HCT116 (cell line): ENCODE measurements around the gene KCNJ16. TPM values are rescaled to one million over a fixed set of nuclear protein-coding genes. Genes with fewer than 3 reads are reported as not detected.

ENCODE experiments used
- ATAC-seq: fragments of 200-7000 bp; cut with Tn5 transposase; 2 replicates; pipeline ENCODE4 v1.9.1; 2020; ENCODE audit warnings: mild to moderate bottlenecking, moderate library complexity
- BruUV-seq: library from RNA; stranded (reverse); fragments of 400-500 nt; replicated peaks from 2 replicates; lab custom pipeline; 2021; lab: Mats Ljungman, UMichigan
- CTCF ChIA-PET: fragments of 300-600 bp; sonication (Branson Sonifier 250); formaldehyde crosslinking; loops from one replicate; lab custom pipeline; 2021; ENCODE audit warnings: antibody characterized with exemption; lab: Charles Lee
- POLR2A ChIA-PET: fragments of 300-600, 350-600 bp; sonication (Branson Sonifier 250); formaldehyde crosslinking; loops from one replicate; lab custom pipeline; 2021; ENCODE audit warnings: antibody characterized with exemption; lab: Charles Lee
- RAD21 ChIA-PET, 2 experiments: fragments of 300-600 bp; sonication (Branson Sonifier 250); formaldehyde crosslinking; loops; one replicate each; lab custom pipeline; 2023; ENCODE audit warnings: low total read pairs in 2 of 2; ENCODE audit not compliant: uncharacterized antibody in 2 of 2, unreplicated experiment in 2 of 2, low non-redundant PET in 1 of 2; lab: Charles Lee
- DNase-seq: peaks from one replicate; pipeline ENCODE4 v3.0.0-alpha.2; 2010; ENCODE audit warnings: low read depth, low spot score
- H2AFZ ChIP-seq: fragments of 200-600 bp; shearing (Covaris generic), sonication (generic); 2 replicates; pipeline ENCODE4 v1.6.1; 2017; ENCODE audit warnings: low read depth, mixed run types, mixed read lengths, antibody characterized with exemption, low read length; ENCODE audit not compliant: poor library complexity, severe bottlenecking
- H3K27ac ChIP-seq: 2 replicates; pipeline ENCODE4 v1.5.1; 2012; ENCODE audit warnings: low read depth, low read length
- H3K27me3 ChIP-seq: fragments of 200-600 bp; sonication (generic); 2 replicates; pipeline ENCODE4 v1.6.1; 2016; ENCODE audit warnings: mixed run types, low read length, mixed read lengths; ENCODE audit not compliant: insufficient read depth
- H3K36me3 ChIP-seq, 2 experiments: fragments of 200-500 bp in 1 of 2; fragments of 200-600 bp in 1 of 2; sonication (Bioruptor generic) in 1 of 2; sonication (generic) in 1 of 2; 2 replicates each; pipeline versions ENCODE4 v1.5.1 to v1.6.1; 2014 to 2016; ENCODE audit warnings: low read length in 2 of 2, inconsistent platforms in 1 of 2, mixed read lengths in 1 of 2, mixed run types in 1 of 2; ENCODE audit not compliant: insufficient read depth in 2 of 2, control insufficient read depth in 1 of 2
- H3K4me1 ChIP-seq, 2 experiments: fragments of 200-600 bp in 1 of 2; sonication (generic) in 1 of 2; 2 replicates each; pipeline versions ENCODE4 v1.5.1 to v1.6.1; 2012 to 2017; ENCODE audit warnings: low read length in 2 of 2, inconsistent platforms in 1 of 2, mild to moderate bottlenecking in 1 of 2, mixed read lengths in 1 of 2, mixed run types in 1 of 2, moderate library complexity in 1 of 2; ENCODE audit not compliant: insufficient read depth in 2 of 2, control insufficient read depth in 1 of 2
- H3K4me2 ChIP-seq: fragments of 200-600 bp; sonication (generic); 2 replicates; pipeline ENCODE4 v1.6.1; 2017; ENCODE audit warnings: mixed run types, low read length, mixed read lengths
- H3K4me3 ChIP-seq, 2 experiments: fragments of 200-600 bp in 1 of 2; sonication (generic) in 1 of 2; replicated peaks in 1 of 2; 2 replicates each; pipeline ENCODE4 v1.5.1; 2011 to 2016; ENCODE audit warnings: low read length in 2 of 2, control low read depth in 1 of 2, low read depth in 1 of 2, mild to moderate bottlenecking in 1 of 2, mixed read lengths in 1 of 2, mixed run types in 1 of 2
- H3K79me2 ChIP-seq: fragments of 200-600 bp; sonication (generic); 2 replicates; pipeline ENCODE4 v1.6.1; 2017; ENCODE audit warnings: mild to moderate bottlenecking, mixed run types, low read length, moderate library complexity, mixed read lengths; ENCODE audit not compliant: insufficient read depth
- H3K9ac ChIP-seq: fragments of 200-600 bp; sonication (generic); 2 replicates; pipeline ENCODE4 v1.6.1; 2016; ENCODE audit warnings: low read length, mixed read lengths
- H3K9me2 ChIP-seq: fragments of 200-600 bp; sonication (generic), shearing (Covaris generic); 2 replicates; pipeline ENCODE4 v1.6.1; 2017; ENCODE audit warnings: mixed run types, mild to moderate bottlenecking, moderate library complexity; ENCODE audit not compliant: insufficient read depth
- H3K9me3 ChIP-seq, 2 experiments: fragments of 200-500 bp in 1 of 2; fragments of 200-600 bp in 1 of 2; sonication (Bioruptor generic) in 1 of 2; sonication (generic) in 1 of 2; 2 replicates each; pipeline ENCODE4 v1.6.1; 2014 to 2017; ENCODE audit warnings: low read length in 2 of 2, mixed read lengths in 2 of 2, inconsistent platforms in 1 of 2, low read depth in 1 of 2, mild to moderate bottlenecking in 1 of 2, mixed run types in 1 of 2, moderate library complexity in 1 of 2; ENCODE audit not compliant: control insufficient read depth in 1 of 2, insufficient read depth in 1 of 2
- H4K20me1 ChIP-seq: fragments of 200-600 bp; sonication (generic), shearing (Covaris generic); 2 replicates; pipeline ENCODE4 v1.6.1; 2017; ENCODE audit warnings: mixed run types, mild to moderate bottlenecking, moderate library complexity; ENCODE audit not compliant: insufficient read depth
- CBX3 ChIP-seq: IDR thresholded peaks from 2 replicates; pipeline ENCODE4 v1.6.1; 2012; ENCODE audit warnings: low read depth
- EGR1 ChIP-seq: IDR thresholded peaks from 2 replicates; pipeline ENCODE4 v1.6.1; 2012; ENCODE audit warnings: low read depth
- ELF1 ChIP-seq: IDR thresholded peaks from 2 replicates; pipeline ENCODE4 v1.6.1; 2012; ENCODE audit warnings: low read depth, borderline replicate concordance
- EZH2 ChIP-seq: fragments of 200-600 bp; sonication (generic); IDR thresholded peaks from 2 replicates; pipeline ENCODE4 v1.6.1; 2017; ENCODE audit warnings: antibody characterized with exemption, mixed run types
- EZH2phosphoT487 ChIP-seq: fragments of 200-600 bp; IDR thresholded peaks from 2 replicates; pipeline ENCODE4 v1.6.1; 2018; ENCODE audit warnings: antibody characterized with exemption, borderline replicate concordance
- FOSL1 ChIP-seq: IDR thresholded peaks from 2 replicates; pipeline ENCODE4 v1.6.1; 2012; ENCODE audit warnings: low read depth
- POLR2AphosphoS5 ChIP-seq: IDR thresholded peaks from 2 replicates; pipeline ENCODE4 v1.6.1; 2011; ENCODE audit warnings: mild to moderate bottlenecking, low read depth, low read length, moderate library complexity
- SP1 ChIP-seq: IDR thresholded peaks from 2 replicates; pipeline ENCODE4 v1.6.1; 2012; ENCODE audit warnings: low read depth
- SRF ChIP-seq: IDR thresholded peaks from 2 replicates; pipeline ENCODE4 v1.6.1; 2012; ENCODE audit warnings: low read depth
- TCF7L2 ChIP-seq: IDR thresholded peaks from 2 replicates; pipeline ENCODE4 v1.7.0; 2011; ENCODE audit warnings: borderline replicate concordance, inconsistent platforms; ENCODE audit not compliant: insufficient read depth, insufficient read length; ENCODE audit errors: extremely low read depth
- intact Hi-C: fragments of 100-400 bp; cut with micrococcal nuclease; formaldehyde crosslinking; loops from 2 replicates; pipeline ENCODE4 v1.10.0; 2022
- total RNA-seq: library from RNA; stranded (reverse); gene quantifications from one replicate; pipeline ENCODE4 v1.2.1, GENCODE V29; 2021; ENCODE audit not compliant: unreplicated experiment
- TF ChIP-seq, protein P1 (sequence below): IDR thresholded peaks from 2 replicates; pipeline ENCODE4 v1.6.1; 2012; ENCODE audit warnings: low read depth
- TF ChIP-seq, protein P2 (sequence below): IDR thresholded peaks from 2 replicates; pipeline ENCODE4 v1.6.1; 2012
- TF ChIP-seq, protein P3 (sequence below): IDR thresholded peaks from 2 replicates; pipeline ENCODE4 v1.6.1; 2012
- TF ChIP-seq, protein P4 (sequence below), 3 experiments: fragments of 200-600 bp in 1 of 3; sonication (generic) in 1 of 3; IDR thresholded peaks in 2 of 3; conservative IDR thresholded peaks in 1 of 3; 2 replicates each; pipeline ENCODE4 v1.5.1; 2012 to 2017; ENCODE audit warnings: low read depth in 2 of 3, low read length in 2 of 3, antibody characterized with exemption in 1 of 3, borderline replicate concordance in 1 of 3, control low read depth in 1 of 3, mild to moderate bottlenecking in 1 of 3, mixed read lengths in 1 of 3, mixed run types in 1 of 3, moderate library complexity in 1 of 3; ENCODE audit not compliant: insufficient read depth in 1 of 3

The KCNJ16 gene
- total RNA-seq, 1 experiment from 2014 or later = not detected

DNA sequence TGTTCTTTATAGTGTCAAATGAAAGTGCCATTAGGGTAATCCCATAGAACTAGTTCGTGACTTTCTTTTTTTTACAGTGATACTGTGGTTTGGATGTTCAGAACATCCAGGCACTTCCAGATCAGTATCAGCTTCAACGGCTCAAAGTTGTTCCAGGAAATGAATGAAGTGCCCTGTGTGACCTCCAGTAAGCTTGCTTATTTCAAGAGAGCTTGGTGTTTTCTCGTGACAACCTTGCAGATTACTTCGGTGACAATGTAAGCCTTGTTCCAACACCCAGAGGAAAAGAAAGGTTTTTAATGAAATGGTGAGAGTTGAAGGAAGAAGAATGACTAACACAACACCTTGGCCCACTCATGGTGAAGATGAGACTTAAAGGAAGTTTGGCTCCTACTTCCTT is 16.0 kb upstream of the KCNJ16 start (continued):
- TF ChIP-seq TCF7L2 (no peak), EZH2 (no peak), ELF1 (no peak)
- TF ChIP-seq, protein P1, sequence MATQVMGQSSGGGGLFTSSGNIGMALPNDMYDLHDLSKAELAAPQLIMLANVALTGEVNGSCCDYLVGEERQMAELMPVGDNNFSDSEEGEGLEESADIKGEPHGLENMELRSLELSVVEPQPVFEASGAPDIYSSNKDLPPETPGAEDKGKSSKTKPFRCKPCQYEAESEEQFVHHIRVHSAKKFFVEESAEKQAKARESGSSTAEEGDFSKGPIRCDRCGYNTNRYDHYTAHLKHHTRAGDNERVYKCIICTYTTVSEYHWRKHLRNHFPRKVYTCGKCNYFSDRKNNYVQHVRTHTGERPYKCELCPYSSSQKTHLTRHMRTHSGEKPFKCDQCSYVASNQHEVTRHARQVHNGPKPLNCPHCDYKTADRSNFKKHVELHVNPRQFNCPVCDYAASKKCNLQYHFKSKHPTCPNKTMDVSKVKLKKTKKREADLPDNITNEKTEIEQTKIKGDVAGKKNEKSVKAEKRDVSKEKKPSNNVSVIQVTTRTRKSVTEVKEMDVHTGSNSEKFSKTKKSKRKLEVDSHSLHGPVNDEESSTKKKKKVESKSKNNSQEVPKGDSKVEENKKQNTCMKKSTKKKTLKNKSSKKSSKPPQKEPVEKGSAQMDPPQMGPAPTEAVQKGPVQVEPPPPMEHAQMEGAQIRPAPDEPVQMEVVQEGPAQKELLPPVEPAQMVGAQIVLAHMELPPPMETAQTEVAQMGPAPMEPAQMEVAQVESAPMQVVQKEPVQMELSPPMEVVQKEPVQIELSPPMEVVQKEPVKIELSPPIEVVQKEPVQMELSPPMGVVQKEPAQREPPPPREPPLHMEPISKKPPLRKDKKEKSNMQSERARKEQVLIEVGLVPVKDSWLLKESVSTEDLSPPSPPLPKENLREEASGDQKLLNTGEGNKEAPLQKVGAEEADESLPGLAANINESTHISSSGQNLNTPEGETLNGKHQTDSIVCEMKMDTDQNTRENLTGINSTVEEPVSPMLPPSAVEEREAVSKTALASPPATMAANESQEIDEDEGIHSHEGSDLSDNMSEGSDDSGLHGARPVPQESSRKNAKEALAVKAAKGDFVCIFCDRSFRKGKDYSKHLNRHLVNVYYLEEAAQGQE = no peak

DNA sequence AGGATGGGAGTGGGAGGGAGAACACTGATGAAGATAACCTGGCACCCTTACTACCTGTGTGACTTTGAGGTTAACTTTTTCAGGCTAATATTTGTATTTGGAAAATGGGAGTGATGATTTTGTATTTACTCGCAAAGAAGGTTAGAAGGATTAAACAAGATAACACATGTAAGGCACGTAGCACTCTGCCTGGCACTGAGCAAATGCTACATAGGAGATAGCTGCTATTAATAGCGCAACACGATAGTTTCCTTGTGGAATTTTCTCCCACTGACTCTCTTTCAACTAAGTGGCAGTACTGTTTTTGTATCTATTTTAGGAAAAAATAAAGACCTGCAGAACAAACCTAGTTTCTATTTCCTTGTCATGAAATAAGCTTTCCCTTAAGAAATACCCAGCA is 15.4 kb upstream of the KCNJ16 start:
- ChIA-PET CTCF (no interaction called here), RAD21 (no interaction called here)

More for the DNA sequence above, 15.4 kb upstream of the KCNJ16 start:
- Histone ChIP-seq H3K9me2 (no peaks in the 10 kb centered on the region), H2AFZ (no peak overlapping the region), H3K9me3 (peaks cover 4 to 42% of the 10 kb centered on the region in 2 experiments; a peak in 2 of 4 replicates), H3K36me3 (no peaks in the 10 kb centered on the region), H4K20me1 (no peaks in the 10 kb centered on the region), H3K27me3 (no peaks in the 10 kb centered on the region), H3K4me3 (no peak overlapping the region), H3K27ac (no peak overlapping the region), H3K4me1 (no peaks in the 10 kb centered on the region), H3K9ac (no peak overlapping the region), H3K79me2 (no peaks in the 10 kb centered on the region), H3K4me2 (no peak overlapping the region)
- no TSS peak for BruUV-seq
- TF ChIP-seq TCF7L2 = no peak
- TF ChIP-seq EGR1 = no peak
- no peak for TF ChIP-seq EZH2
- no peak for TF ChIP-seq ELF1
- TF ChIP-seq CBX3 = no peak
- TF ChIP-seq EZH2phosphoT487 = no peak
- TF ChIP-seq, protein P1 = no peak
- no peak for TF ChIP-seq FOSL1
- TF ChIP-seq, protein P2, sequence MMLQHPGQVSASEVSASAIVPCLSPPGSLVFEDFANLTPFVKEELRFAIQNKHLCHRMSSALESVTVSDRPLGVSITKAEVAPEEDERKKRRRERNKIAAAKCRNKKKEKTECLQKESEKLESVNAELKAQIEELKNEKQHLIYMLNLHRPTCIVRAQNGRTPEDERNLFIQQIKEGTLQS = no peak
- TF ChIP-seq, protein P3, sequence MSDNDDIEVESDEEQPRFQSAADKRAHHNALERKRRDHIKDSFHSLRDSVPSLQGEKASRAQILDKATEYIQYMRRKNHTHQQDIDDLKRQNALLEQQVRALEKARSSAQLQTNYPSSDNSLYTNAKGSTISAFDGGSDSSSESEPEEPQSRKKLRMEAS = no peak
- TF ChIP-seq, protein P4, sequence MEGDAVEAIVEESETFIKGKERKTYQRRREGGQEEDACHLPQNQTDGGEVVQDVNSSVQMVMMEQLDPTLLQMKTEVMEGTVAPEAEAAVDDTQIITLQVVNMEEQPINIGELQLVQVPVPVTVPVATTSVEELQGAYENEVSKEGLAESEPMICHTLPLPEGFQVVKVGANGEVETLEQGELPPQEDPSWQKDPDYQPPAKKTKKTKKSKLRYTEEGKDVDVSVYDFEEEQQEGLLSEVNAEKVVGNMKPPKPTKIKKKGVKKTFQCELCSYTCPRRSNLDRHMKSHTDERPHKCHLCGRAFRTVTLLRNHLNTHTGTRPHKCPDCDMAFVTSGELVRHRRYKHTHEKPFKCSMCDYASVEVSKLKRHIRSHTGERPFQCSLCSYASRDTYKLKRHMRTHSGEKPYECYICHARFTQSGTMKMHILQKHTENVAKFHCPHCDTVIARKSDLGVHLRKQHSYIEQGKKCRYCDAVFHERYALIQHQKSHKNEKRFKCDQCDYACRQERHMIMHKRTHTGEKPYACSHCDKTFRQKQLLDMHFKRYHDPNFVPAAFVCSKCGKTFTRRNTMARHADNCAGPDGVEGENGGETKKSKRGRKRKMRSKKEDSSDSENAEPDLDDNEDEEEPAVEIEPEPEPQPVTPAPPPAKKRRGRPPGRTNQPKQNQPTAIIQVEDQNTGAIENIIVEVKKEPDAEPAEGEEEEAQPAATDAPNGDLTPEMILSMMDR (IDR thresholded peaks at IDR 0.05 in 2 of 3, conservative IDR thresholded peaks at IDR 0.05 in 1 of 3; ENCODE audit: borderline replicate concordance in 1 of 3, insufficient read depth in 1 of 3, low read depth in 2 of 3, low read length in 2 of 3) = no peak
- TF ChIP-seq SRF = no peak
- no peak for TF ChIP-seq SP1
- no peak for TF ChIP-seq POLR2AphosphoS5
- DNase-seq (no peak), ATAC-seq (no peak)
- POLR2A ChIA-PET = no interaction called here
- intact Hi-C loops = no loop called here
